ENCODE measurements around the gene MEX3D.

Gene MEX3D

GRCh38 chr19:1577090-1577928 is 9.2 kb upstream of the MEX3D start:
- ATAC-seq: no peak; the same call in 2 of the 3 replicates

GRCh38 chr19:1576242-1577089 is 8.3 kb upstream of the MEX3D start:
- no peak for TF ChIP-seq ISL1 (CRISPR knock-in tag; IDR thresholded peaks at IDR 0.05)
- no peak for TF ChIP-seq ARNTL (CRISPR knock-in tag; IDR thresholded peaks at IDR 0.05; ENCODE audit: borderline replicate concordance, low read depth)
- TF ChIP-seq PPARA (CRISPR knock-in tag; IDR thresholded peaks at IDR 0.05; ENCODE audit: borderline replicate concordance): no peak
- TF ChIP-seq TCF4 (CRISPR knock-in tag; IDR thresholded peaks at IDR 0.05; ENCODE audit: borderline replicate concordance): no peak
- no peak for TF ChIP-seq ESRRG (CRISPR knock-in tag; IDR thresholded peaks at IDR 0.05)
- TF ChIP-seq PATZ1 (CRISPR knock-in tag; IDR thresholded peaks at IDR 0.05; ENCODE audit: borderline replicate concordance): no peak
- TF ChIP-seq OSR1 (CRISPR knock-in tag; IDR thresholded peaks at IDR 0.05): no peak
- TF ChIP-seq BACH2 (CRISPR knock-in tag; IDR thresholded peaks at IDR 0.05; ENCODE audit: borderline replicate concordance): no peak
- TF ChIP-seq CSDC2 (CRISPR knock-in tag; IDR thresholded peaks at IDR 0.05): no peak
- no peak for TF ChIP-seq ZFP3 (CRISPR knock-in tag; IDR thresholded peaks at IDR 0.05)
- TF ChIP-seq ZNF70 (CRISPR knock-in tag; IDR thresholded peaks at IDR 0.05): no peak
- TF ChIP-seq ZFP30 (CRISPR knock-in tag; IDR thresholded peaks at IDR 0.05): no peak
- ATAC-seq: no peak

More at GRCh38 chr19:1577090-1577928, 9.2 kb upstream of the MEX3D start:
- TF ChIP-seq CSRNP3 (CRISPR knock-in tag; IDR thresholded peaks at IDR 0.05) (no peak), ZNF8 (CRISPR knock-in tag; IDR thresholded peaks at IDR 0.05) (no peak), ZNF70 (CRISPR knock-in tag; IDR thresholded peaks at IDR 0.05) (no peak), SNAI2 (CRISPR knock-in tag; IDR thresholded peaks at IDR 0.05) (no peak), OSR1 (CRISPR knock-in tag; IDR thresholded peaks at IDR 0.05) (no peak), TSHZ2 (CRISPR knock-in tag; IDR thresholded peaks at IDR 0.05) (no peak), CREB5 (CRISPR knock-in tag; IDR thresholded peaks at IDR 0.05; ENCODE audit: low read depth) (no peak), CSDC2 (CRISPR knock-in tag; IDR thresholded peaks at IDR 0.05) (no peak), PPARA (CRISPR knock-in tag; IDR thresholded peaks at IDR 0.05; ENCODE audit: borderline replicate concordance) (no peak), TOX (CRISPR knock-in tag; IDR thresholded peaks at IDR 0.05; ENCODE audit: borderline replicate concordance) (no peak), RARB (CRISPR knock-in tag; IDR thresholded peaks at IDR 0.05) (no peak), ISL1 (CRISPR knock-in tag; IDR thresholded peaks at IDR 0.05) (no peak), GLIS3 (CRISPR knock-in tag; IDR thresholded peaks at IDR 0.05) (no peak), ZFP30 (CRISPR knock-in tag; IDR thresholded peaks at IDR 0.05) (no peak), ARNTL (CRISPR knock-in tag; IDR thresholded peaks at IDR 0.05; ENCODE audit: borderline replicate concordance, low read depth) (no peak), ESRRG (CRISPR knock-in tag; IDR thresholded peaks at IDR 0.05) (no peak), POU6F1 (CRISPR knock-in tag; IDR thresholded peaks at IDR 0.05; ENCODE audit: borderline replicate concordance, low read depth) (no peak), ZNF565 (CRISPR knock-in tag; conservative IDR thresholded peaks at IDR 0.05; ENCODE audit: low read depth) (no peak)
